Mesenchymal stem cell (in vitro differentiated cells and primary cell): Measurements from ENCODE around the gene DLAT.

ENCODE experiments used
- DNase-seq: peaks from one replicate; pipeline ENCODE4 v3.0.0-alpha.2; 2013
- H2AFZ ChIP-seq: one replicate; pipeline ENCODE4 v1.6.1; 2013; ENCODE audit warnings: low read depth, mild to moderate bottlenecking, control low read depth, inconsistent platforms, low read length, moderate library complexity
- H2AK5ac ChIP-seq: 2 replicates; pipeline ENCODE4 v1.6.1; 2013; ENCODE audit warnings: low read length, moderate library complexity, mild to moderate bottlenecking, inconsistent platforms; ENCODE audit not compliant: severe bottlenecking
- H2BK120ac ChIP-seq: one replicate; pipeline ENCODE4 v1.6.1; 2013; ENCODE audit warnings: low read depth, mild to moderate bottlenecking, inconsistent platforms, low read length, moderate library complexity
- H2BK12ac ChIP-seq, 2 experiments: one replicate each; pipeline ENCODE4 v1.6.1; 2013; ENCODE audit warnings: inconsistent platforms in 2 of 2, low read length in 2 of 2, mild to moderate bottlenecking in 2 of 2, moderate library complexity in 2 of 2, control low read depth in 1 of 2
- H2BK15ac ChIP-seq: one replicate; pipeline ENCODE4 v1.6.1; 2013; ENCODE audit warnings: mild to moderate bottlenecking, low read depth, inconsistent platforms; ENCODE audit not compliant: poor library complexity, severe bottlenecking
- H2BK5ac ChIP-seq: 2 replicates; pipeline ENCODE4 v1.6.1; 2013; ENCODE audit warnings: low read depth, mild to moderate bottlenecking, low read length, control low read depth, inconsistent platforms; ENCODE audit not compliant: poor library complexity, severe bottlenecking
- H3K14ac ChIP-seq, 2 experiments: one replicate each; pipeline ENCODE4 v1.6.1; 2013; ENCODE audit warnings: inconsistent platforms in 2 of 2, low read length in 2 of 2, control low read depth in 1 of 2, mild to moderate bottlenecking in 1 of 2, moderate library complexity in 1 of 2
- H3K18ac ChIP-seq, 2 experiments: one replicate each; pipeline ENCODE4 v1.6.1; 2013; ENCODE audit warnings: inconsistent platforms in 2 of 2, low read length in 2 of 2, control low read depth in 1 of 2, low read depth in 1 of 2, mild to moderate bottlenecking in 1 of 2
- H3K23ac ChIP-seq, 2 experiments: one replicate each; pipeline ENCODE4 v1.6.1; 2013; ENCODE audit warnings: inconsistent platforms in 2 of 2, low read length in 2 of 2, mild to moderate bottlenecking in 2 of 2, moderate library complexity in 2 of 2, control low read depth in 1 of 2
- H3K27ac ChIP-seq: 2 replicates; pipeline ENCODE4 v1.5.1; 2013; ENCODE audit warnings: mild to moderate bottlenecking, moderate library complexity, low read length, control low read depth, inconsistent platforms; ENCODE audit not compliant: poor library complexity, severe bottlenecking
- H3K27me3 ChIP-seq, 2 experiments: 2 replicates each; pipeline versions ENCODE4 v1.6.1 to v1.7.0; 2013; ENCODE audit warnings: low read length in 2 of 2, mild to moderate bottlenecking in 2 of 2, moderate library complexity in 2 of 2, control low read depth in 1 of 2, inconsistent platforms in 1 of 2; ENCODE audit not compliant: control insufficient read depth in 1 of 2, insufficient read depth in 1 of 2
- H3K36me3 ChIP-seq, 2 experiments: 2 replicates each; pipeline versions ENCODE4 v1.6.1 to v1.7.0; 2013; ENCODE audit warnings: low read length in 2 of 2, control low read depth in 1 of 2, inconsistent platforms in 1 of 2, low read depth in 1 of 2, mild to moderate bottlenecking in 1 of 2; ENCODE audit not compliant: insufficient read depth in 2 of 2, control insufficient read depth in 1 of 2
- H3K4ac ChIP-seq, 2 experiments: one replicate each; pipeline ENCODE4 v1.6.1; 2013; ENCODE audit warnings: inconsistent platforms in 2 of 2, low read length in 2 of 2, mild to moderate bottlenecking in 2 of 2, moderate library complexity in 2 of 2, control low read depth in 1 of 2, low read depth in 1 of 2
- H3K4me1 ChIP-seq: 2 replicates; pipeline ENCODE4 v1.6.1; 2013; ENCODE audit warnings: low read depth, low read length, control low read depth; ENCODE audit not compliant: control insufficient read depth, insufficient read depth
- H3K4me2 ChIP-seq: 2 replicates; pipeline ENCODE4 v1.6.1; 2013; ENCODE audit warnings: low read length, mild to moderate bottlenecking, inconsistent platforms; ENCODE audit not compliant: poor library complexity, severe bottlenecking
- H3K4me3 ChIP-seq, 2 experiments: 2 replicates each; pipeline versions ENCODE4 v1.5.1 to v1.7.0; 2013; ENCODE audit warnings: low read length in 2 of 2, mild to moderate bottlenecking in 2 of 2, control low read depth in 1 of 2, low read depth in 1 of 2; ENCODE audit not compliant: insufficient read depth in 1 of 2
- H3K79me1 ChIP-seq: replicated peaks from 2 replicates; pipeline ENCODE4 v1.6.1; 2013; ENCODE audit warnings: mild to moderate bottlenecking, control low read depth, low read length, inconsistent platforms; ENCODE audit not compliant: poor library complexity, severe bottlenecking
- H3K9ac ChIP-seq: 2 replicates; pipeline ENCODE4 v1.7.0; 2013; ENCODE audit warnings: mild to moderate bottlenecking, low read length, moderate library complexity
- H3K9me3 ChIP-seq: 2 replicates; pipeline ENCODE4 v1.7.0; 2013; ENCODE audit warnings: mild to moderate bottlenecking, low read length; ENCODE audit not compliant: control insufficient read depth
- H4K8ac ChIP-seq: one replicate; pipeline ENCODE4 v1.6.1; 2013; ENCODE audit warnings: inconsistent platforms, mild to moderate bottlenecking, low read length, moderate library complexity
- H4K91ac ChIP-seq: one replicate; pipeline ENCODE4 v1.6.1; 2013; ENCODE audit warnings: mild to moderate bottlenecking, low read length, inconsistent platforms
- WGBS: methylation state at CpG from one replicate; pipeline ENCODE4 v1.1.7; 2013; ENCODE audit warnings: mixed read lengths; 5-methylcytosine and 5-hydroxymethylcytosine counted together

Gene DLAT

DNA sequence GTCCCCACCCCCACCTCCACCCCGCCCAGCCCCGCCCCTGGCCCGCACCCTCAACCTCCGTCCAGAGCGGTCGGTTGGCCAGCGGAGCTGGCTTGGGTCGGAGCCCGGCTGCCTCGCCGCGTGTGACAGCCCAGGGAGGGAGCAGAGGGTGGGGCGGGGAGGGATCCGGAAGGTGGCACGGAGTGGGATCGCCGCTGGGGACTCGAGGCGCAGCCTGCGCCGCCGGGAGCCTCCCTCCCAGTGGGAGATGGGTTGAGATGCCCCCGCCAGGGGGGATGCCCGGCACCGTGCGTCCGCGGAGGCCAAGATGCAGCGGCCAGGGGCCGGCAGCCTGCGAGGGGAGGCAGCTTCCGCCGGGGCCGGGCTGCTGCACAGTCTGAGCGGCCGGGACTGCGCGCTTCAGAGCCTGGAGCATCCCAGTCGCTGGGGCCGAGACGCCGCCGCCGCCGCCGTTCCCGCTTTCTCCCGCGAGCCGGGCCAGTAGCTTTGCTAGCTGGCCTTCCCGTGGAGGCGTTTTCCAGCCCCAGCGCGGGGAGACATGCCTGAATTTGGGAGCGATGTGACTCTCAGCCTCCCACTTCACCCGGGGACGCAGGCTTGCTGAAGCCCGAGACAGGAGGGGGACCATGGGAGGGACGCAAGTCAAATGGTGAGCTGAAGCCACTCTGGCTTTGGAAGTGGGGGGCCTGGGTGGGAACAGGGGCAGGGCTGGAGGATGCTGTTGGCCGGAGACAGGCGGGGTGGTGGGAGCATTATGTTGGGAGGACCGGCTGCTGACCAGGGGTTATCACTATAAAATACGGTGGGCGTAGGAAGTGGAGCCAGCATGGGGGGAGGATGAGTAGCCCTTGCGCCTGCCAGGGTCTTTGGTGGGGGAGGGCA, 47.8 kb upstream of the DLAT start:
- peak overlapping the region; percentile 87 for H3K9ac ChIP-seq
- H2BK120ac ChIP-seq = peak overlapping the region; percentile 59
- DNase-seq = peak; percentile 51
- WGBS = 3% methylated on average over 47 of the region's 65 CpGs
- peaks cover 10% of the 10 kb centered on the region for H3K79me1 ChIP-seq
- H3K27ac ChIP-seq = peak overlapping the region; percentile 1
- H3K14ac ChIP-seq = peak overlapping the region in 1 of 2 experiments; percentile 8
- H2AK5ac ChIP-seq = no peak overlapping the region
- H2BK12ac ChIP-seq = peak overlapping the region in 1 of 2 experiments; percentile 7
- H3K4me2 ChIP-seq = peak overlapping the region; percentile 99
- peak overlapping the region; percentile 30 for H2AFZ ChIP-seq
- no peaks in the 10 kb centered on the region for H3K9me3 ChIP-seq
- H3K23ac ChIP-seq = peak overlapping the region; percentile 42 to 93
- H3K18ac ChIP-seq = peak overlapping the region; percentile 79 to 80
- H3K4me1 ChIP-seq = peaks cover 13% of the 10 kb centered on the region
- H3K4me3 ChIP-seq = peak overlapping the region; percentile 74 to 87
- peaks cover 14 to 21% of the 10 kb centered on the region in 2 experiments for H3K36me3 ChIP-seq
- peak overlapping the region; percentile 65 for H4K91ac ChIP-seq
- H3K4ac ChIP-seq = peak overlapping the region; percentile 8 to 20
- peak overlapping the region; percentile 76 for H4K8ac ChIP-seq
- H2BK5ac ChIP-seq = no peak overlapping the region
- H3K27me3 ChIP-seq = no peaks in the 10 kb centered on the region
- peak overlapping the region; percentile 76 for H2BK15ac ChIP-seq

DNA sequence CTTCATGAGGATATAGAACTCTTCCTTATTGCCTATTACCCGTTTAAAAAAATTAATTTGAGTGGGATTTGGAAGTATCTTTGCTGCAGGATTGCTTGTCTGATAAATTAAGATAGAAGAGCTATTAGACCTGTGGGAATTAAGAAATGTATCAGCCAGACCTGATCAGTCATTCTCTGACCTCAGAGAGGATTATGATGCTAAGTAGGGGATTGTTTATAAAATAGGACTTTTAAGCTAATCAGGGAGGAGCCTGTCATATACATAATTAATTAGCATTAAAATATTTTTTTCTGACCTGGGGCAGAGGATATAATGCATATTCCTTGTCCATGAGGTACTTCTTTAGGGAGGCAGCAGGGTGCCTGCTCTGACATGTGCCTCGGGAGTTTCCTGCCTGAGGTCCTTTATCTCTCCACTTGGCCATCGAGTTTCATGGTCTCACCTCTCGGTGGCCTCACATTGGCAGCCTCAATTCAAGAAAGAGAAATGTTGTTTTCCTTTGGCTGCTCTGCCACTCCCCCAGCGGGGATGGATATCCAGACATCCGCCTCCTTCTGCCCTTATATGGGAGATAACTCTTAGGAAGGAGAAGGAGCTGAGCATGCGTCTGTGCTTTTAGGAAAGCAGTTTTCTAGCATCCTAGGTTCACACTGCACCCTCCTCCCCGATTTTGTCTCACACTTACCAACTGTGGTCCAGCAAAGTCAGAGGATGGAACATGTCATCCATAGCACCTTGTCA, 47.0 kb upstream of the DLAT start:
- Histone ChIP-seq H3K4me1 (peaks cover 13% of the 10 kb centered on the region), H3K9me3 (no peaks in the 10 kb centered on the region), H2BK15ac (no peak overlapping the region), H2AFZ (no peak overlapping the region), H2BK120ac (no peak overlapping the region), H4K91ac (no peak overlapping the region), H3K27ac (no peak overlapping the region), H3K23ac (no peak overlapping the region), H3K14ac (no peak overlapping the region), H3K4me2 (peak overlapping the region; percentile 99), H4K8ac (no peak overlapping the region), H2BK12ac (no peak overlapping the region), H3K18ac (peak overlapping the region in 1 of 2 experiments; percentile 11), H2AK5ac (no peak overlapping the region), H3K4me3 (peak overlapping the region; percentile 74 to 87), H3K79me1 (peaks cover 11% of the 10 kb centered on the region), H3K27me3 (no peaks in the 10 kb centered on the region), H3K36me3 (peaks cover 11 to 30% of the 10 kb centered on the region in 2 experiments), H2BK5ac (no peak overlapping the region), H3K9ac (peak overlapping the region; percentile 87), H3K4ac (no peak overlapping the region)
- peak; percentile 83 for DNase-seq
- WGBS = 3% methylated on average over 7 of the region's 8 CpGs

DNA sequence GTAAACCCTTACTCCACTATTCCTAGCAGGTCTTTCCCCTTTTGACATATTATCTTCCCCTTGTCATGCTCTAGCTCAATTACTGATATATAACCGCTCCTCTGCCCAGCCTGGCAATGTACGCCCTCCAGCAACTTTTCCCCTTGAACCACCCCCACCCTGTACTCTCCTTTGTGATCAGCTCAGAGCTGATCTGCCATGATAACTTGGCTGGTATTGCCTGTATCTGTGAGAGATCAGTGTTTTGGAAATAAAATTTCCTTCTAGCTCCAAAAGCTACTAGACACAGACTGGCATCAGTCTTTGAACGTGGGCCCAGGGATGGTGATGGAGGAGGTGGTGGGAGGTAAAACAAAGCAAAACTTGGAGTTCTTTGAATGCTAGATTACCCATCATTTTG, 45.1 kb upstream of the DLAT start:
- H3K27me3 ChIP-seq = no peaks in the 10 kb centered on the region
- H2AFZ ChIP-seq = no peak overlapping the region
- H3K4ac ChIP-seq = no peak overlapping the region
- H2BK5ac ChIP-seq = no peak overlapping the region
- no peak overlapping the region for H3K9ac ChIP-seq
- no peak overlapping the region for H3K4me2 ChIP-seq
- no peaks in the 10 kb centered on the region for H3K9me3 ChIP-seq
- no peak overlapping the region for H2BK12ac ChIP-seq
- H2BK120ac ChIP-seq = no peak overlapping the region
- WGBS = 100% methylated on average over 2 of the region's 3 CpGs
- H3K18ac ChIP-seq = no peak overlapping the region
- no peak overlapping the region for H2BK15ac ChIP-seq
- no peak overlapping the region for H3K23ac ChIP-seq
- no peak for DNase-seq
- peaks cover 7 to 45% of the 10 kb centered on the region in 2 experiments for H3K36me3 ChIP-seq
- peak overlapping the region; percentile 58 for H2AK5ac ChIP-seq
- no peak overlapping the region for H3K14ac ChIP-seq
- H3K27ac ChIP-seq = no peak overlapping the region
- H4K8ac ChIP-seq = no peak overlapping the region
- H3K4me1 ChIP-seq = peaks cover 13% of the 10 kb centered on the region
- H3K79me1 ChIP-seq = peaks cover 14% of the 10 kb centered on the region
- no peak overlapping the region for H4K91ac ChIP-seq
- H3K4me3 ChIP-seq = no peak overlapping the region

DNA sequence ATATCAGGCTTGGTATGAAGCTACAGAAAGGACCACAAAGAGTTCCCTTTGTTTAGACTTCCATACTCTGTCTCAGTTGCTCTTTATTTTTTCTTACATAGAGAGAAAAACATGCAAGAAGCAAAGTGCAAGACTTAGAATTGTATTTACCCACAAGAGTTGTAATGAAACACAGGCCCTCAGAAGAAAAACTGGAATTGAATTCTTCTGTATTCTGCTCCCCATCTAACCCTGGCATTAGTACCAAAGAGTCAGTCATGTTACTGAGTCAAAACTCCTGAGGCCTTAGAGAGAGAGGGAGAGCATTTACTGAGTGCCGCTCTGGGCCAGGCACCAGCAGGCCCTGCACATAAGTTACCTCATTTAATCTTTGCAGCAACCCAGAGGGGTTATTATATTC, 43.9 kb upstream of the DLAT start:
- H3K79me1 ChIP-seq = peaks cover 14% of the 10 kb centered on the region
- no peak overlapping the region for H3K9ac ChIP-seq
- no peak overlapping the region for H3K4me3 ChIP-seq
- no peak overlapping the region for H2AFZ ChIP-seq
- H3K14ac ChIP-seq = no peak overlapping the region
- H3K18ac ChIP-seq = no peak overlapping the region
- H2AK5ac ChIP-seq = no peak overlapping the region
- H3K27me3 ChIP-seq = no peaks in the 10 kb centered on the region
- H2BK12ac ChIP-seq = no peak overlapping the region
- no peak overlapping the region for H3K23ac ChIP-seq
- H4K91ac ChIP-seq = no peak overlapping the region
- peaks cover 6 to 55% of the 10 kb centered on the region in 2 experiments for H3K36me3 ChIP-seq
- no peak overlapping the region for H3K4ac ChIP-seq
- no peak overlapping the region for H3K4me2 ChIP-seq
- 100% methylated on average over 1 of the region's 1 CpG for WGBS
- H3K9me3 ChIP-seq = no peaks in the 10 kb centered on the region
- peaks cover 13% of the 10 kb centered on the region for H3K4me1 ChIP-seq
- no peak overlapping the region for H4K8ac ChIP-seq
- H2BK120ac ChIP-seq = no peak overlapping the region
- no peak for DNase-seq
- H3K27ac ChIP-seq = no peak overlapping the region
- H2BK15ac ChIP-seq = no peak overlapping the region
- H2BK5ac ChIP-seq = no peak overlapping the region
